HepG2 (cell line): ENCODE results near the gene TP73. TPM values are rescaled to one million over a fixed set of nuclear protein-coding genes. Genes with fewer than 3 reads are reported as not detected.

Experiments
- GATAD1 ChIP-seq: IDR thresholded peaks from 2 replicates; pipeline ENCODE4 v1.6.1; 2016; ENCODE audit warnings: missing genetic modification reagents, missing compliant biosample characterization
- KDM5B ChIP-seq: sonication (generic); formaldehyde crosslinking; IDR thresholded peaks from 2 replicates; pipeline ENCODE4 v1.4.0; 2020; ENCODE audit warnings: missing genetic modification reagents, mild to moderate bottlenecking, borderline replicate concordance
- MBNL3 ChIP-seq: fragments of 250-450 bp; sonication (Bioruptor Pico); conservative IDR thresholded peaks from 2 replicates; pipeline ENCODE4 v1.8.0; 2022; ENCODE audit warnings: mild to moderate bottlenecking, inconsistent platforms
- NCOA5 ChIP-seq: sonication (generic); formaldehyde crosslinking; IDR thresholded peaks from 2 replicates; pipeline ENCODE4 v1.4.0; 2020; ENCODE audit warnings: missing genetic modification reagents
- NR2F6 ChIP-seq, 2 experiments: IDR thresholded peaks; 2 replicates each; pipeline ENCODE4 v1.6.1; 2016; ENCODE audit warnings: antibody characterized with exemption in 1 of 2, mild to moderate bottlenecking in 1 of 2
- RBM22 ChIP-seq: fragments of 200-400 bp; formaldehyde crosslinking; optimal IDR thresholded peaks from 2 replicates; pipeline ENCODE3; 2017; ENCODE audit warnings: mild to moderate bottlenecking, low read length, moderate library complexity
- SRY ChIP-seq: sonication (generic); formaldehyde crosslinking; IDR thresholded peaks from 2 replicates; pipeline ENCODE4 v1.8.0; 2022; ENCODE audit warnings: mild to moderate bottlenecking, missing genetic modification reagents
- STAT6 ChIP-seq: sonication (generic); formaldehyde crosslinking; IDR thresholded peaks from 2 replicates; pipeline ENCODE4 v1.4.0; 2020; ENCODE audit warnings: missing genetic modification reagents, mild to moderate bottlenecking, borderline replicate concordance
- ZBTB25 ChIP-seq: IDR thresholded peaks from 2 replicates; pipeline ENCODE4 v1.6.1; 2018; ENCODE audit warnings: missing genetic modification reagents
- ZBTB49 ChIP-seq: sonication (generic); formaldehyde crosslinking; IDR thresholded peaks from 2 replicates; pipeline ENCODE4 v1.4.0; 2020; ENCODE audit warnings: missing genetic modification reagents, borderline replicate concordance
- ZNF549 ChIP-seq: sonication (generic); formaldehyde crosslinking; IDR thresholded peaks from 2 replicates; pipeline ENCODE4 v1.5.0; 2020; ENCODE audit warnings: missing genetic modification reagents
- ZNF7 ChIP-seq: IDR thresholded peaks from 2 replicates; pipeline ENCODE4 v1.6.1; 2016; ENCODE audit warnings: missing biosample characterization, missing genetic modification reagents
- ZNF883 ChIP-seq: sonication (generic); formaldehyde crosslinking; IDR thresholded peaks from 2 replicates; pipeline ENCODE4 v1.5.1; 2020; ENCODE audit warnings: mild to moderate bottlenecking, missing genetic modification reagents; ENCODE audit errors: not compliant biosample characterization
- ZSCAN30 ChIP-seq: sonication (generic); formaldehyde crosslinking; IDR thresholded peaks from 2 replicates; pipeline ENCODE4 v1.5.0; 2020; ENCODE audit warnings: mild to moderate bottlenecking, missing genetic modification reagents
- polyA plus RNA-seq, 8 experiments: library from polyadenylated mRNA; depleted of rRNA in 3 of 8; stranded (reverse) in 7 of 8; unstranded in 1 of 8; fragments of >200 nt; fragmentation: Illumina TruSeq in 4 of 8; extraction: Trizol in 4 of 8; gene quantifications; 2 replicates each; pipeline versions ENCODE4 v1.2.1 to v1.2.3, GENCODE V29; 2011 to 2016; ENCODE audit warnings: low read depth in 4 of 8, missing spikeins in 1 of 8, mixed read lengths in 1 of 8; ENCODE audit not compliant: insufficient read depth in 1 of 8
- total RNA-seq, 5 experiments: library from RNA; depleted of rRNA; stranded (reverse); fragments of >200 nt; fragmentation: Illumina TruSeq; extraction: Trizol; gene quantifications; 2 replicates each; pipeline ENCODE4 v1.2.3, GENCODE V29; 2016; ENCODE audit warnings: low read depth in 1 of 5
- TF ChIP-seq, protein P1 (sequence below), 2 experiments: sonication (generic) in 1 of 2; formaldehyde crosslinking in 1 of 2; IDR thresholded peaks; 2 replicates each; pipeline versions ENCODE4 v1.6.1 to v1.9.0; 2014 to 2022; ENCODE audit warnings: antibody characterized with exemption in 1 of 2, borderline replicate concordance in 1 of 2, inconsistent platforms in 1 of 2, low read depth in 1 of 2, missing genetic modification reagents in 1 of 2

The TP73 gene
- total and polyA plus RNA-seq, 2 of the 13 experiments (the other 11 are each of a cell fraction or from before 2014, with no cell fraction given) = 0.49 to 1.1 TPM

DNA sequence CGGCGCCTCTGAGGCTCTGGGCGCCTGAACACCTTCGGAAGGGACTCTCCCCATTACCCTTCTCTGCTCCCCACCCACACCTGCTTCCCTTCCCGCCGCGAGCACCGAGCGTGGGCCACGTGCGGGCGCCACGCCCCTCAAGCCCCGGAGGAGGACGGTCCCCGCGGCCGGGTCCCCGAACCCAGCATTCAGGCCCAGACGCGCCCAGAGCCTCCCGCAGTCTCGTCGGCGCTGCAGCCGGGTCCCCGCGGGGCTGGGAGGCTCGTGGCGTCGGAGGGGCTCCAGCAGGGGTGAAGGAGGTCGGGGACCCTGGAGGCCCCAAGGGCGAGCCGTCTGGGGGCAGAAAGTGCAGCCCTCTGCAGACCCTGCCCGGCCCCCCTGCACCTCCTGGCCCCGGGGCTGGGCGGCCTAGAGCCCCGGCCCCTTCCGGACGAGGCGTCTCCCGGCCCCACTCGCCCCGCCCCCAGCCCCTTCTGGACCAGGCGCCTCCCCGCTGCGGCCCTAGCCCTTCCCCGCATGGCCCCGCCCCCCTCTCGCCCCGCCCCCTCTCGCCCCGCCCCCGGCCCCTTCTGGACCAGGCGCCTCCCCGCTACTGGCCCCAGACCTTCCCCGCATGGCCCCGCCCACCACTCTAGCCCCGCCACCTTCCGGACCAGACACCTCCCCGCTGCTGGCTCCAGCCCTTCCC is 119.9 kb downstream of the TP73 start (continued):
- TF ChIP-seq, protein P1, sequence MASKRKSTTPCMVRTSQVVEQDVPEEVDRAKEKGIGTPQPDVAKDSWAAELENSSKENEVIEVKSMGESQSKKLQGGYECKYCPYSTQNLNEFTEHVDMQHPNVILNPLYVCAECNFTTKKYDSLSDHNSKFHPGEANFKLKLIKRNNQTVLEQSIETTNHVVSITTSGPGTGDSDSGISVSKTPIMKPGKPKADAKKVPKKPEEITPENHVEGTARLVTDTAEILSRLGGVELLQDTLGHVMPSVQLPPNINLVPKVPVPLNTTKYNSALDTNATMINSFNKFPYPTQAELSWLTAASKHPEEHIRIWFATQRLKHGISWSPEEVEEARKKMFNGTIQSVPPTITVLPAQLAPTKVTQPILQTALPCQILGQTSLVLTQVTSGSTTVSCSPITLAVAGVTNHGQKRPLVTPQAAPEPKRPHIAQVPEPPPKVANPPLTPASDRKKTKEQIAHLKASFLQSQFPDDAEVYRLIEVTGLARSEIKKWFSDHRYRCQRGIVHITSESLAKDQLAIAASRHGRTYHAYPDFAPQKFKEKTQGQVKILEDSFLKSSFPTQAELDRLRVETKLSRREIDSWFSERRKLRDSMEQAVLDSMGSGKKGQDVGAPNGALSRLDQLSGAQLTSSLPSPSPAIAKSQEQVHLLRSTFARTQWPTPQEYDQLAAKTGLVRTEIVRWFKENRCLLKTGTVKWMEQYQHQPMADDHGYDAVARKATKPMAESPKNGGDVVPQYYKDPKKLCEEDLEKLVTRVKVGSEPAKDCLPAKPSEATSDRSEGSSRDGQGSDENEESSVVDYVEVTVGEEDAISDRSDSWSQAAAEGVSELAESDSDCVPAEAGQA (IDR thresholded peaks at IDR 0.05; ENCODE audit: low read depth) = no peak
- TF ChIP-seq, protein P1 (CRISPR knock-in tag; IDR thresholded peaks at IDR 0.05; ENCODE audit: borderline replicate concordance) = no peak
- no peak for TF ChIP-seq NCOA5 (CRISPR knock-in tag)
- TF ChIP-seq RBM22 = no peak
- TF ChIP-seq ZBTB25 (CRISPR knock-in tag) = 0 out of 2 replicates have a peak, but pooled peaks have one; percentile 6
- no peak for TF ChIP-seq NR2F6 (IDR thresholded peaks at IDR 0.05)
- TF ChIP-seq NR2F6 (CRISPR knock-in tag; IDR thresholded peaks at IDR 0.05) = peak; percentile 20; the same call in 1 of the 2 replicates
- no peak for TF ChIP-seq ZNF7 (CRISPR knock-in tag)
- TF ChIP-seq ZNF883 (CRISPR knock-in tag) = peak; percentile 33
- no peak for TF ChIP-seq ZNF549 (CRISPR knock-in tag)
- TF ChIP-seq KDM5B (CRISPR knock-in tag) = peak; percentile 28; the same call in 1 of the 2 replicates
- TF ChIP-seq ZSCAN30 = no peak
- TF ChIP-seq ZBTB49 (CRISPR knock-in tag) = no peak
- TF ChIP-seq SRY (CRISPR knock-in tag) = no peak
- TF ChIP-seq GATAD1 (CRISPR knock-in tag) = 0 out of 2 replicates have a peak, but pooled peaks have one; percentile 5
- TF ChIP-seq STAT6 (CRISPR knock-in tag) = peak; percentile 49; the same call in 1 of the 2 replicates
- TF ChIP-seq MBNL3 (CRISPR knock-in tag) = no peak
